ENCODE results near the gene CRP.

DNA sequence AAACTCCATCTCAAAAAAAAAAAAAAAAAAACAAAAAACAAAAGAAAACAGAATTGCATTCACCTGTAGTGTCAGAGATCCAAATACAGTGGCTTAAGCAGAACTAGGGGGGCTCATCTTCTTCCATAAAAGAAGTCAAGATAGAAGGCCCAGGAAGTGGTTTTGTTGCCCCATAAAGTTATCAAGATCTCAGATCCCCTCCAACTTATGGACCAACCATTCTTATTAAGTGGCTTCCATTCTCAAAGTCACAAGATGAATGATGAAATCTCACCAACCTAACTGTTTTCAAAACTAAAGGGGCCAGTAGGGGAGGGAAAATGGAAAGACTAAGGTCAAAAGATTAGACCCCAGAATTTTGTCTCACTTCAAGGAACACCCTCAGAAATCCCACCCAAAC is 36.2 kb upstream of the CRP start:
- TF ChIP-seq NR2C2 (CRISPR knock-in tag; IDR thresholded peaks at IDR 0.05), result no peak
- TF ChIP-seq, protein P1, sequence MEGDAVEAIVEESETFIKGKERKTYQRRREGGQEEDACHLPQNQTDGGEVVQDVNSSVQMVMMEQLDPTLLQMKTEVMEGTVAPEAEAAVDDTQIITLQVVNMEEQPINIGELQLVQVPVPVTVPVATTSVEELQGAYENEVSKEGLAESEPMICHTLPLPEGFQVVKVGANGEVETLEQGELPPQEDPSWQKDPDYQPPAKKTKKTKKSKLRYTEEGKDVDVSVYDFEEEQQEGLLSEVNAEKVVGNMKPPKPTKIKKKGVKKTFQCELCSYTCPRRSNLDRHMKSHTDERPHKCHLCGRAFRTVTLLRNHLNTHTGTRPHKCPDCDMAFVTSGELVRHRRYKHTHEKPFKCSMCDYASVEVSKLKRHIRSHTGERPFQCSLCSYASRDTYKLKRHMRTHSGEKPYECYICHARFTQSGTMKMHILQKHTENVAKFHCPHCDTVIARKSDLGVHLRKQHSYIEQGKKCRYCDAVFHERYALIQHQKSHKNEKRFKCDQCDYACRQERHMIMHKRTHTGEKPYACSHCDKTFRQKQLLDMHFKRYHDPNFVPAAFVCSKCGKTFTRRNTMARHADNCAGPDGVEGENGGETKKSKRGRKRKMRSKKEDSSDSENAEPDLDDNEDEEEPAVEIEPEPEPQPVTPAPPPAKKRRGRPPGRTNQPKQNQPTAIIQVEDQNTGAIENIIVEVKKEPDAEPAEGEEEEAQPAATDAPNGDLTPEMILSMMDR (IDR thresholded peaks at IDR 0.05), result no peak
- no peak for TF ChIP-seq ESRRA (CRISPR knock-in tag; IDR thresholded peaks at IDR 0.05; ENCODE audit: borderline replicate concordance)
- TF ChIP-seq, protein P2, sequence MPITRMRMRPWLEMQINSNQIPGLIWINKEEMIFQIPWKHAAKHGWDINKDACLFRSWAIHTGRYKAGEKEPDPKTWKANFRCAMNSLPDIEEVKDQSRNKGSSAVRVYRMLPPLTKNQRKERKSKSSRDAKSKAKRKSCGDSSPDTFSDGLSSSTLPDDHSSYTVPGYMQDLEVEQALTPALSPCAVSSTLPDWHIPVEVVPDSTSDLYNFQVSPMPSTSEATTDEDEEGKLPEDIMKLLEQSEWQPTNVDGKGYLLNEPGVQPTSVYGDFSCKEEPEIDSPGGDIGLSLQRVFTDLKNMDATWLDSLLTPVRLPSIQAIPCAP (CRISPR knock-in tag; IDR thresholded peaks at IDR 0.05), result no peak
- TF ChIP-seq ZNF232 (CRISPR knock-in tag; IDR thresholded peaks at IDR 0.05), result no peak
- no peak for TF ChIP-seq TEAD4 (CRISPR knock-in tag; IDR thresholded peaks at IDR 0.05)
- TF ChIP-seq, protein P3, sequence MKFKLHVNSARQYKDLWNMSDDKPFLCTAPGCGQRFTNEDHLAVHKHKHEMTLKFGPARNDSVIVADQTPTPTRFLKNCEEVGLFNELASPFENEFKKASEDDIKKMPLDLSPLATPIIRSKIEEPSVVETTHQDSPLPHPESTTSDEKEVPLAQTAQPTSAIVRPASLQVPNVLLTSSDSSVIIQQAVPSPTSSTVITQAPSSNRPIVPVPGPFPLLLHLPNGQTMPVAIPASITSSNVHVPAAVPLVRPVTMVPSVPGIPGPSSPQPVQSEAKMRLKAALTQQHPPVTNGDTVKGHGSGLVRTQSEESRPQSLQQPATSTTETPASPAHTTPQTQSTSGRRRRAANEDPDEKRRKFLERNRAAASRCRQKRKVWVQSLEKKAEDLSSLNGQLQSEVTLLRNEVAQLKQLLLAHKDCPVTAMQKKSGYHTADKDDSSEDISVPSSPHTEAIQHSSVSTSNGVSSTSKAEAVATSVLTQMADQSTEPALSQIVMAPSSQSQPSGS (CRISPR knock-in tag; IDR thresholded peaks at IDR 0.05; ENCODE audit: borderline replicate concordance, low read depth), result no peak
